Dermis microvascular lymphatic vessel endothelial cell (primary cell): ENCODE results near the gene PHAF1. TPM values are rescaled to one million over a fixed set of nuclear protein-coding genes. Genes with fewer than 3 reads are reported as not detected.

Experiments
- DNase-seq, 2 donors: peaks; one replicate each; pipeline versions ENCODE4 v3.0.0 to v3.0.0-alpha.2; 2010; ENCODE audit warnings: low read depth in 2 of 2
- total RNA-seq: library from RNA; depleted of rRNA; stranded (reverse); fragments of >200 nt; gene quantifications from 2 replicates; pipeline ENCODE4 v1.2.1, GENCODE V29; 2014

PHAF1 gene
- total RNA-seq, 1 donor from 2014 or later: 9.6 TPM

DNA sequence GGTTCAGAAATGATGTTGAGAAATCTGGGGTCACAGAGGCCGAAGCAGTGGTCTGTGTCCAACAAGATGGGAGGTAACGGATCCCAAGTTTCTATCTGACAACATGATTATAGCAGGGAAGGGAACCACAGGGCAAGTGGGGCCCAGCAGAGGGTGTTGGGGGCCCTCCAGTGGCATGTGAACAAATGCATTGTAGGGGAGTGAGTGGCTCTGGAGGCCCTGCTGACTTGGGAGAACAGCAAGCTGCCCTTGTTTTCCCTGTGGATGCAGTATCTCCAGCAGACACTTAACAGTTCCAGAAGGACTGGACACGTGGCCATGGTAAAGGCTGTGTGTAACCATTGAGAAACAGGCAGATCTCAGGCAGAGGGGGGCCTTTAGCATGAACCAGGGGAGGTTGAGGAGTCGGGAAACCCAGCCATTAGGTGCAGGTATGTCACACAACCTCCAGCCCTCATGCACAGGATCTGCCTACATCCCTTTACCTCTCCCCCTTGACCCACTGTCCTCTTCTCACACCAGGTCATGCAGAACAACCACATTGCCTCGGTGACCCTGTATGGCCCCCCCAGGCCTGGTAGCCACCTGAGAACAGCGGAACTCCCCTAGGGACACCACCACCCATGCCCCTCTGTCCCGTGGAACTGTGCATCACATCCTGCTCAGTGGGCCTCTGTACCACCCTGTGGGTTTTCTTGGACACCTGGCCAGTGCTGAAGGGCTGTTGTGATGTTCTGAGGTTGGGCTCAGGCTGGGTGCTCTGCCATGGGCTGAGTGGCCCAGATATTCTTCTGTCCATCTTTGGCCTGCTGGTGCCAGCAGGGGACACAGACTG lies 37.0 kb downstream of the PHAF1 start:
- DNase-seq: no peak

DNA sequence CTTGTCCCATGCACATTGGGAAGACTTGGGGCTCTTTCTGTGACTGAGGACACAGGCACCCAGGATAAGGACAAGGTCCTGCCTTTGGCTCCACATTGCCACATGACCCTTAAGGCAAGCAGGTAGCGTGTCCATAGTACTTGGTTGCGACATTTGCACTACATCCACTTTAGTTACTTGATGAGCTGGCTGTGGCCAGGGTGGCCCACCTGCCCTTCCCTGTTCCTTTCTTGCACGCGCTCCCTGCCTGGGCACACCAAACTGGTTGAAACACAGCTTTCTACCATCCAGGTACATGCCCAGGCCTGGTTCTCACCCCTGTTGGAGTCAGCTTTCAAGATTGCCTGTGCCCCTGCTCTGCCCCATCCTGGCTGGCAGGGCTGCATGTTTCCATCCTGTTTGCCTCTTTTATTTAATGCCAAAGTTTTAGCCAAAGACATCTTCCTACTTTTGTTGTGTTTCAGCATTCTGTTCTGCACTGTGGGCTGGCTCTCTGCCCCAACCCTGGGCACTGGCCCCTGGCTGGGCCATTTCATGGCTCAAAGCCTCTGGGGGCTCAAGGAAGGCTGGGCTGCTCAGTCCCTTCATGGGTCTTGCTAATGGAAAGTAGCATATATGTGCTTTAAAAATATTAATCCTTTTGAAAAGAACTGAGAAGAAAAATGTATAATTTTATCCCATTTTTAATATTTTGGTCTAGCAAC lies 37.8 kb downstream of the PHAF1 start:
- no peak for DNase-seq

DNA sequence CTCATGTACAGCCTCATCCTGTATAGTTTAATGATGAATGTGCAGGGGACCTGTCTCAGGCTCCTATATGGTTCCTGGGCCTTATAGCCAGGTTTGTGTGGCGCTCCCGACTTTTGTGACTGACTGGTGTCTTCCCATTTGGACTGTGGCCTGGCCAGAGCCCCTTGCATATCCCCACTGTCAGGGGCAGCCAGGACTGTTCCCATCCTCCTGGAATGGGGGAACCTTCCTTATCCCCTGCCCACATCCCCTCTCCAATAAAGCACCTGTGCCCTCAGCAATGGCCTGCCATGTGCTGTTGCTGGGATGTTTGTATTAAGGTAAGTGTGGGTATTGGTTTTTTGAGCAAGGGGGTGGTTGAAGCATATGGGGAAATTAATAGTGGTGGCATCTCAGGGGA lies 38.5 kb downstream of the PHAF1 start:
- no peak for DNase-seq

DNA sequence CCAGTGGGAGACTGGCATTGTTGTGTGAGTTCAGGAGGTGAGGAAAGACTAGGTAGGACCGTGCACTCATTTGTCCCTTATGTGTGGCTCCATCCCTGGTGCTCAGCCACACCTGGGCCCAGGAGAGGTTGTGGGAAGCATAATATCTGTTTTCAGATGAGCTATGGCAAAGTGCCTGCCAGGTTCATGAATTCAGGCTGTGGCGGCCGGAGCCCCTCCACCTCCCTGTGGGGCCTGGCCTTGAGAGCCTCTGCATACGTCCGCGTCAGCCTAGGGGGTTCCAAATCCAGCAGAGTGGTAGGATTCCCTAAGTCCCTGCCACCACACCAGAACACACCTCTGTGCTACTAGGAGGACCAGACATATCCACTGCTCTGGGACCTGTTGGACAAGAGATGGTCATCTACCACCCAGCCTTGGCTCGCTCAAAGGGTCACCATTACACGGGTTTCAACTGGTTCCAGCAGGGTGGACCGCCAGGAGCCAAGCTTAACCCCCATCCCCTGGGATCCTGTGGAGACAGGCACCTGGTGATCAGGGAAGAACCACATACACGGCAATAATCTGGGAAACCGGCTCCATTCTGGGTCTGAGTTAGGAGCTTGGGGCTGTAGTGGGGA lies 39.0 kb downstream of the PHAF1 start:
- no peak for DNase-seq

DNA sequence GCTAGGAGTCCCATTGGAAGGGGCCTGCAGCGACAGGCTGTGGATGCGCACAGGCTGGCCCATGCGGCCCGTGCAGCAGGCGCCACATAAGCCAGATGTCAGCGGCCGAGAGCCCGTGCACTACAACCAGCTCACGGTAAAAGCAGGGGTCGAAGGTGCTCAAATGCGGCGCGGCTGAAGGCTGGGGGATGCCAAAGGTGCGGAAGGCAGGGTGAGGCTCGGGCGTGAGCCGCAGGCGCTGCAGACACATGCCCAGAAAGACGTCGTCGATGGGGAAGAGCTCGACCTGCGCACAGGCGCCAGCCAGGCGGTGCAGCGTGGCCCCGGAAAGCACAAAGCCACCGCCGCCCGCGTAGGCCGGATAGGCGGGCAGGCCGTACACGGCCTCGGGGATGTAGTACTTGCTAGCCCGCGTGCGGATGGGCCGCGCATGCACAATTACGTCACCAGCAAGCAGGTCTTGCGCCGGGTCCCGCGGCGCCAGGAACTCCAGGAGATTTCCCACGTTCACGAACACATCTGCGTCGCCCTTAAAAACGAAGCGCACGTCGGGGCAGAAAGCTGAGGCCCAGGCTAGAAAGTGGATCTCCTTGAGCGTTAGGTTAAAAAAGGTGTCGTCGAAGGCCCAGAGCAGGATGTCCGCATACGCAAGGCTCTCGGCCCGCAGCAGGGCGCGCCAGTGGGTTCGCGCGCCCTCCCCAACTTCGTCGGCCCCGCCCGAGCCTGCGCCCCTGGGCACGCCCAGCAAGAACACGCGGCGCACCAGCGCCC lies 39.7 kb downstream of the PHAF1 start:
- no peak for DNase-seq

DNA sequence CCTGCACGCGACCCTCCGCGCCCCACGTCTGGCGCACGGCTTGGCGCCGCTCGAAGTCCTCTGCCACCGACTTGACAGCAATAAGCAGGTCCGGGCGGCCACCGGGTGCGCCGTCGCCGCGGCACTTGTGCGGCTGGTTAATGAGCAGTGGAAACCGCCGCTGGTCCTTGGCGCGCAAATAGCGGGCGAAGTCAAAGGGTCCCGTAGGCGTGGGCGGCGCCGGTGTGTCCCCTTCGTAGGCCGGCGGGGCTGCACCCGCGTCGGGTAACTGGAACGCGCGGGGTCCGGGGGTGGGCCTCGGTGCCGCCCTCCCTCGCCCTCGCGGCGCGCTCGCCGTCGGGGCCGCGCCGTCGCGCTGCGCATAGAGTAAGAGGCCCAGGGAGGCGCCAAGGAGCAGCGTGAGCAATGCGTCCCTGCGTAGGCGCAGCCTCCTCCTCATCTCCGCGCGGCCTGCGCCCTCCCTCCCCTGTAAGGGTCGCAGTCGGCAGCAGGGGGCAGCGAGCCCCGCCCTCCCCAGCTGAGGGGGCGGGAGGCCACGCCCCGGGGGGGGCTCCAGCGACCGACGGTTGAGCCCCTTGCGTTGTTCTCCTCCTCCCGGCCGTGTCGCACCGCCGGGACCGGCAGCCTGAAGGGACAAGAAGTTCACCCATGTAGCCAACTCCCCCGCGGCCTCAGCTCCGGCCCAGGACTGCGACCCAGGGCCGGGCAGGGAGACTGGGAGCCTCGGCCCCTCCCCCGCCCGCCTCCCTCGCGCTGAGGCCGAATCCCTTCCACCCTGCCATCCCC lies 40.5 kb downstream of the PHAF1 start:
- DNase-seq: peak in 1 of 2 donors; percentile 44

DNA sequence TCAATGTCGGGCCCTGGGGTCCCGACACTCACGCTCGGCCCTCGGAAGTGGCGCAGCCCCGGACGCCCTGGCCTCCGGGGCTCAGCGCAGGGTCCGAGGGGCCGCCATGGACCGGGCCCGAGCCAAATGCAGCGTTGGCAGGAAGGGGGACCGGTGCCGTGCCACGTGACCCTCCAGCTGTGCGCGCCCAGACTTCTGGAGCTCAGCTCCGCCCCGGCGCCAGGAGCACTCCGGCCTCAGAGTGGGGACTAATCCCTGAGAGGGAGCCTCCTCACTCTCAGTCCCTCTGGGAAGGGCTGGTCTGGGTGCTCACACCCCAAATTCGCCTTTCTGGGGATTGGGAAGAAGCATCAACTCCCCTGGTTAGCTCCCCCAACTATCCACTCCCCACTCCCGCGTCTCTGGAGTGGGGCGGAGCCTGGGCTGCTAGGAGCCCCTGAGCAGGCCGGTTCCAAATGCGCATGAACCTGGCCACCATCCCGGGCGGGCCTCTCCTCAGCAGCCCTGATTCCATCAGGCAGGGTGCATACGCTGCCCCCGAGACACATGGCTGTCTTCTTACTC lies 41.2 kb downstream of the PHAF1 start, which contains the start of gene B3GNT9:
Gene B3GNT9, minus strand, starts transcription at position 166 of the 564 bp plus-strand sequence. CDS start 513 bp downstream, outside the sequence.
- DNase-seq: peak in 1 of 2 donors; percentile 40

DNA sequence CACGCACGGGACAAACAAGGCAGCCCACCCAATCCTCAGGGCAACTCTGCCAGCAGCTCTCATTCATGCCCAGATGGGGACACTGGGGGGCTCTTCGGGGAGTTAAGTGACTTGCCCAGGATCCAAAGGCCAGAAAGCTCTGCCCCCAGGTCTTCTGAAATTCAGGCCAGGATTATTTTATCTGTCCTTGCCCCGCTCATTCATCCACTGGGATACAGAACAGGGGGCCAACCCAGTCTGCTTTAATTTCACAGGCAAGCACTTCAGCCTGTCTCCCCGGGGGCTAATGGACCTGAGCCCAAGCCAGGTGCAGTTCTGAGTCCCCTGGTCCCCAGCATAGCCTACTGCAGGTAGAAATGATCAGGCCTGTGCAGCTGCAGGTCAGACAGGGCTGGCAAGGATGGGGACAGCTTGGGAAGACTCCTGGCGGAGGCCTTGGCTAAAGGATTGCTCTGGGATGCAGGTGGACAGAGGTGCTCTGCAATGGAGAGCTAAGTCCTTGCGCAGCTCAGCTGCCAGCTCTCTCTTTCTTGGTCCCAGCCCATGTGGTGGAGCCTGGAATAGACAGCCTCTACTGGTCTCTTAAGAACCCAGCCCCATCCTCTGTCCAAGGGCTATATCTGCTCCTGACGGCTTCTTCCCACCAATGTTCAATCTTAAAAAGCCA lies 41.8 kb downstream of the PHAF1 start:
- no peak for DNase-seq

DNA sequence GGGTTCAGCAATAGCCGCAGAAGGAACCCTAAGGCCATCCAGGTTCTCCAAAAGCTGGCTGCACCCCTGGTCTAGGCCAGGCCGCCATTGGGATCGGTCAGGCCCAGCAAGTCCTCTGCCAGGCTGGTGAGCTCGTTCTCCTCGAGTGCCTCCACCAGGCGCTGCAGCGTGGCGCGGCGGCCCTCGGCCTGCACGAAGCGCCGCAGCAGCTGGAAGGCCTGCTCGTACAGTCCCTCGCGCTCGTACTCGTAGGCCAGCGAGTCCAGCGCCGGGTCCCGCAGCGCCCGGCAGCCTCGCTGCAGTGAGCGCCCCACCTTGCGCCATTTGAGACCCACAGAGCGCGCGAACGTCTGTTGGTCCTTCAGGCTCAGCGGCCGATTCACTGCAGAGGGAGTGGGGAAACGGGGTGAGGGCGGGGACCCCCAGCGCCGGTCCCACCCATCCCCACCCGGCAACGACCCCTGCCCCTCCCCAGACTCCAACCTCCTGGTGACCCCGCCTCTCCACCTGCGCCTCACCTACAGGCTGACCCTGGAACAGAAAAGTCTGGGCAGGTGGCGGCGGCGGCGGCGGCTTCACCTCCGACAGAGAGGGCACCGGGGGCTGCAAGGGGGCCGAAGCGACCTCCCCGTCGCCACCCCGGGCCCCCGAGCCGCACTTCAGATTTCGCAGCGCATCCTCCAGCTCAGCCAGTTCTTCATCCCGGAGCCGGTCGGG lies 45.0 kb downstream of the PHAF1 start:
- DNase-seq: no peak

DNA sequence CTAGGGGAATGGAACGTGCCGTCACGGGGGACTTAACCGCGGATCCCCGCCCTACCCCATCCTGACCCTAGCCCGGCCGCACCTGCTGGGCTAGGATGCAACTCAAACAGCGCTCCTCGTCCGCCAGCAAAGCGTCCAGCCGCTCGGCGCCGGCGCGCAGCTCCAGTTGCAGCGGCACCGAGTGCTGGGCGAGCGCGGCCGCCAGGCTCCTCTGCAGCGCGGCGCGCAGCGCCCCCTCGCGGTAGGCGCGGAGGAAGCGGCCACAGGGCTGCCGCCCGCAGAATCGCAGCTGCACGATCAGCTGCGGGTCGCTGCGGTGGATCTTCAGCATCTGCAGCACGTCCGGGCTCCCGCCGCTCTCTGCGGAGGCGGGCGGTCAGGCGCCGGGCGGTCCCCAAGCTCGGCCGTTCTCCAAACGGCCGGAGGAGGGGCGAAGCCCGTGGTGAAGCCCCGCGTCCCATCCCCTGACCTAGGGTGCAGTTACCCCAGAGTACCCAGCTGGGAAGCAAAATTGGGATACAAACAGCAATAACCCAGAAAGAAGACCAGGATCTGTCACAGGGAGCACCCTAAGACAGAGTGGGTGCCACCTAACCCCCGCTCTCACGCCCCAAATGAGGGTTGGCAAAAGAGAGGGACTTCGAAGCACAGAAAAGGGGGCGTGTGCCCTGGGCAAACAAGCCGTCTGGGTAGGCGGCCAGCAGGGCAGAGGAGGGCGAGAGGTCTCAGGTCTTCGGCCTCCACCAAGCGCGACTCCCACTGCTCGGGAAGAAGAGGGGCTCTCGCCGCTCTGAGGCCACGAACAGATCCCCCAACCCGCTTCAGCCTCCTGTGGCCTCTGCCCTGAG lies 45.8 kb downstream of the PHAF1 start:
- peak; percentile 47 to 76 for DNase-seq

DNA sequence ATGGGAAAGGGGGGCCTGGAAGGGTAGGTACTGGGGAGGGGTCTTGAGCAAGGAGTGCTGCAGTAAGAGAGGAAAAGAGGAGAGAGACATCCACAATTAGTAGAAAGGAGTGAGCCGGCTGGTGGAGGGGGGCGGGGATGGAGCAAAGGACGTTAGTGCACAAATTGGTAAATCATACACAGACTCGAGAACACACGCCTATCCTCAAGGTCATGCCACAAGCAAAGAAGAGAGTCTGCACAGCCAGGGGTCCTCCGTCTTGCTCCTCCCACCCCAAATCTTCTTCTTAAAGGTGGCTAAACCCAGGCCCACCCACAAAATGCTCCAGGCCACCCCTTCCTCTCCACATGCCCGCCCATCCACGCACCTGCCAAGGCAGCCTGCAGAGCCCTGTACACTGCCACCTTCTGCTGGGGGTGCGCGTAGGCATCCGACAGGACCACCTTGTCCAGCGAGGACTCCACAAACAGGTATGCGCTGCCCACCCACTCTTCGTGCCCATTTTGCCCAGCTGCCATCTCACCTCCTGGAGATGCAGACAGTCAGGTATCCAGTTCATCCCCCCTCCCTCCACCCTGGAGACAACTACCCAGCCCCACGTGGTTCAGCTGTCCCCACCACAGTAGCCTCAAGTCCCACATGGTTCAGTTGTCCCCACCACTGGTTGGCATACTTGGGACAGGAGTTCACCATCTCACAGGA lies 46.6 kb downstream of the PHAF1 start:
- DNase-seq: no peak

DNA sequence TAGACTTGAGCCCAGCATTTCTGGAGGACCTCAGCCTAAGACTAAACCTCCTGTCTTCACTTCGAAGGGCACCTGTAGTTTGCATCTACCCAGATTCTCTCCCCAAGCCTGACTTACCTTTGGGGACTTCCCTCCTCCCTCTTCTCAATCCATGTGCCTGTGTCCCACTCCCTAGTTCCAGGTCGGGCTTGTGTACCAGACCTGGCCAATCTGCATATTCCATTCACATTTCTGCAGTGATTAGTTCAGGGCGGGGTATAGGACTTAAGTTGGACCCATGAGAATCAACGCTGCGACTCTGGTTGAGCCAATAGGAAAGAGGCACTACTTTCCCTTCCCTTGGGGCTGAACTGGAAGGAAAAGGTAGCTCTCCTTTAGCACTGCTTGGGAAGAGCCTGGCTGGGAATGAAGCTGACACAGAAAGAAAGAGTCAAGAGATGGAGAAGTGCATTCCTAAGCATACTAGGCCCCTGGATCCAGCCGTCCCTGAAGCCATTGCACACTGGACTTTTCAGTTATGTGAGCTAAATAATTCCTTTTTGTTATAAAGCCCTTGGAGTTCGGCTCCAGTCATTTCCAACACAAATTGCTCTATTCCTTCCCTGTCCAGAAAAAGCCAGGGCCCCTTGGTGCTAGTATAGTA lies 47.5 kb downstream of the PHAF1 start:
- no peak for DNase-seq

DNA sequence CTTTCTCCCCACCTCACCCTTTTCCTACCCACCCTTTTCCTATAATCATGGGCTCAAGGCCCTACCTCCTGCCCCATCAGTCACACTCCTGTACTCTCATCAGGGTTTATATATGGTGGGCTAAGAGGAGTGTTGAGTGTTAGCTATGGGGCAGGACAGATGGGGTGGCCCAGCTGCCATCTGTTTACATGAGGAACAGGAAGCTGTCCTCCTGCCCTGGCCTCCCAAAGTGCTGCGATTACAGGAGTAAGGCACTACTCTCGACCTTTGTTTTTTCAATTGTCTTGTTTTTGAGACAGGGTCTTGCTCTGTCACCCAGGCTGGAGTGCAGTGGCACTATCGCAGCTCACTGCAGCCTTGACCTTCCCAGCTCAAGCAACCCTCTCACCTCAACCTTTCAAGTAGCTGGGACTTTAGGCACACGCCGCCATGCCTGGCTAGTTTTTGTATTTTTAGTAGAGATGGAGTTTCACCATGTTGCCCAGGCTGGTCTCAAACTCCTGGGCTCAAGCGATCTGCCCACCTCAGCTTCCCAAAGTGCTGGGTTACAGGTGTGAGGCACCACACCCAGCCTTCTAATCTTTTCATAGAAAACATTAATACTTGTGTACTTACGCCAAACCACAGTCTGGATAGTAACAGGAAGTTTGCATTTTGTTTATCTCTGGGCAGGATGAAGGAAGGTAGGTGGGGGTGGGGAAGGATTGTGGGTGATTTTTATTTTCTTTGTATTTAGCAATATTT lies 48.3 kb downstream of the PHAF1 start:
- DNase-seq: no peak

DNA sequence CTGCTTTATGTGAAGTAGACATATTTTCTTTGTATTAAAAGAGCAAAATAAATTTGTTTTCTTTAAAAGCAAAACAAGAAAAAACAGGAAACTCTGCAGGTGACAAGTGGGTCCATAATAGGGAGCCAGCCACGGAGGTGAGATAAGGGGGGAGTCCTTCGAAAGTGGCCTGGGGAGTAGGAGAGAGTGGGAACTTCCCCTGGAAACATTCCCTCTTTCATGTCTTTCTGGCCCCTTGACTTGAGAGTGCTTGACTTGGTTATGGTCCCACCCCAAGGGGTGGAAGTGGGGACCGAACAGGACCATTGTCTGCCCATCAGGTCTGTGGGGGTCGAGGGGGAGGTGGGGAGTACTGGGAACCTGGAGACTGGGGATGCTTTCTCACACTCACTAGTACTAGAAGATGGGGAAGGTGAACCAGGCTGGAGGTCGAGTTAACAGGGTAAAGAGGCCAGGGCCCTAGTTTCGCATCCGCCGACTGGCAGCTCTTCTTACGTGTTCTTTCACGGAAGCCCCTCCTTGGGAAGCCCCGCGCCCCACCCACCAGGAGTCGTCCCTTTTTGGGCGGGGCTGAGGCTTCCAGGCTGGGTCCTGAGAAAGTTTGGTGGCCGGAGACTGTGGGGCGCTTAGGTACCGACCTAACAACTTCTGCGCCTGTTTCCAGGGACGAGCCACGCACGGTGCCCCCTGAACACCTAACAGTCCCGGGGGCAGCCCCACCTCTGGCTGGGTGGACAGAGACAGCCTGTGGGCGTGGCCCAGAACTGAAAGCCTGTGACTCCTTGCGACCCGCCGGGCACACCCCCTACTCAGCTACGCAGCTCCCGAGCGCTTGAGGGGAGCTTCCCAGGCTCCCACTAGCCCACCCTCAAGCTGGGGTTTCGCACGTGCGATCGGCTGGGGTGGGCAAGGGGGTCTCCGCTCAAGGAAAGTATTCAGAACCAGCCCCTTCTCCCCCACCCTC lies 49.2 kb downstream of the PHAF1 start:
- peak in 1 of 2 donors; percentile 46 for DNase-seq

DNA sequence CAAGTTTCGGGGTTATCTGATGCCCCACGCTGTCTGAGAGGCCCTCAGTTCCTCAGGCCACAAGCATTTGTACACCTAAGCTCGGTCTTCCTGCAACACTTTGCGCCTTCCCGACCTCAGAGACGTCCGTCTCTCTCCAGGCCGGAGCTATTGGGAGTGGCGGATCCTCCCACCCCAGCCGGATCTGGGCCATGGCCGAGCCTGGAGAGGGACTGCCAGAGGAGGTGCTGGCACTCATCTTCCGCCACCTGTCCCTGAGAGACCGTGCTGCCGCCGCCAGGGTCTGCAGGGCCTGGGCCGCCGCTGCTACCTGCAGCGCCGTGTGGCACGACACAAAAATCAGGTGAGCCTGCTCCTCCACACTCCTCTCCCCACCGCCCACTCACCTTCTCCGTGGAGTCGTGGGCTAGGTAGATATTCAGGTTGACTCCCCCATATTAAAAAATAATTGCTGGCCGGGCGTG lies 51.9 kb downstream of the PHAF1 start:
- DNase-seq: no peak
